HEK293T (cell line): ENCODE data around the gene ZNF343.

Experiments used
- CTBP1 ChIP-seq: fragments of 450-650 bp; IDR thresholded peaks from 2 replicates; pipeline ENCODE4 v1.6.1; 2016; ENCODE audit warnings: borderline replicate concordance
- ELF4 ChIP-seq: fragments of 450-650 bp; IDR thresholded peaks from 2 replicates; pipeline ENCODE4 v1.6.1; 2017; ENCODE audit warnings: antibody characterized with exemption
- FOXA1 ChIP-seq: fragments of 450-650 bp; IDR thresholded peaks from 2 replicates; pipeline ENCODE4 v1.6.1; 2016; ENCODE audit warnings: mild to moderate bottlenecking
- HDGF ChIP-seq: fragments of 450-650 bp; IDR thresholded peaks from 2 replicates; pipeline ENCODE4 v1.6.1; 2017; ENCODE audit warnings: antibody characterized with exemption, borderline replicate concordance
- LEF1 ChIP-seq: fragments of 450-650 bp; IDR thresholded peaks from 2 replicates; pipeline ENCODE4 v1.6.1; 2017; ENCODE audit warnings: mild to moderate bottlenecking, borderline replicate concordance
- NFRKB ChIP-seq: fragments of 450-650 bp; IDR thresholded peaks from 2 replicates; pipeline ENCODE4 v1.6.1; 2016; ENCODE audit warnings: mild to moderate bottlenecking, moderate library complexity
- SUZ12 ChIP-seq: fragments of 450-650 bp; IDR thresholded peaks from 2 replicates; pipeline ENCODE4 v1.6.1; 2016; ENCODE audit warnings: mild to moderate bottlenecking
- TARDBP ChIP-seq: fragments of 450-650 bp; IDR thresholded peaks from 2 replicates; pipeline ENCODE4 v1.6.1; 2016

GRCh38 chr20:2516399-2516798 is 7.7 kb upstream of the ZNF343 start:
- no peak for TF ChIP-seq NFRKB
- TF ChIP-seq LEF1, result no peak
- TF ChIP-seq SUZ12, result no peak
- TF ChIP-seq TARDBP, result no peak
- TF ChIP-seq CTBP1, result no peak
- TF ChIP-seq ELF4, result no peak
- no peak for TF ChIP-seq HDGF
- TF ChIP-seq FOXA1, result no peak
